Stimulated activated CD8-positive, alpha-beta memory T cell treated with anti-CD3 and anti-CD28 coated beads, Interleukin-15, amount 100 ng/mL, for 48 hours (primary cell): ENCODE data around the gene ATG3.
A peak's percentile ranks its signal among the peaks of the same experiment; 100 is the strongest.
"Not testable (repeated sequence)": the region's sequence is repeated elsewhere in the genome, so short reads cannot be mapped to it uniquely, and the experiment has no call there.

ENCODE experiments used
- DNase-seq, 2 donors: peaks; one replicate each; pipeline ENCODE4 v3.0.0-alpha.2; 2020; ENCODE audit warnings: low read depth in 2 of 2

Gene ATG3

DNA sequence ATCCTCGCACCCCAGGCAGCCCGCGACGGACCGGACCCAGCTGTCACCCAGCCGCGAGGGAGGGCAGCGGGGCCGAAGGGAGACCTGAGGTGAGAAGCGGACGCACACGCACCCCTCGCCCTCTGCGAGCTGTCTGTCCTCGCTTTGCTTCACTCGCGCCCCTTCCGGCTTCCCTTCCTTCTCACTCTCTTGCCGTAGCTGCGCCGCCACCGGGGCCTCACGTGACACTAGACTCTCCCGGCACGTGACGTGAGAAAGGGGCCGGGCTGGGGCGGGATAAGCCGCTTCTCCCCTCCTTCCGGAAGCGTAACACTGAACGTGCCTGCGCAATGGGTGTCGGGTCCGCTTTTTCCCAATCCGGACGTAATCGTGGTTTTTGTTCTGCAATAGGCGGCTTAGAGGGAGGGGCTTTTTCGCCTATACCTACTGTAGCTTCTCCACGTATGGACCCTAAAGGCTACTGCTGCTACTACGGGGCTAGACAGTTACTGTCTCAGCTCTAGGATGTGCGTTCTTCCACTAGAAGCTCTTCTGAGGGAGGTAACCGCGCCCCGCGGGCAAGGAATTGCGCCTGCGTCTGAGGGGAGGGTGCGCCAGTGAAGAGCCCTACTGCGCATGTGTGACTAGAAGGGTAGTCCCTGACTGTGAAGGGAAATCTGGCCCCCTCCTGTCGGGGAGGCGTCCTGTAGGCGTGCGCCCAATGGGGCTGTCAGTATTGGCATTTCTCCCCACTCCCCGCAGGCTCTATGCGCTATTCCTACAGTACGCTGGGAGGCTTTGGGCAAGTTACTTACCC lies at the start of gene ATG3, which contains the start of gene SLC35A5:
Gene ATG3 (minus strand): TSS at position 229 of the 796 bp plus-strand sequence. CDS start 434 bp downstream, outside the sequence.
Gene SLC35A5 (plus strand): TSS at position 312 of the 796 bp plus-strand sequence. CDS start 1,359 bp downstream, outside the sequence.
- DNase-seq: peak; percentile 97 to 98

DNA sequence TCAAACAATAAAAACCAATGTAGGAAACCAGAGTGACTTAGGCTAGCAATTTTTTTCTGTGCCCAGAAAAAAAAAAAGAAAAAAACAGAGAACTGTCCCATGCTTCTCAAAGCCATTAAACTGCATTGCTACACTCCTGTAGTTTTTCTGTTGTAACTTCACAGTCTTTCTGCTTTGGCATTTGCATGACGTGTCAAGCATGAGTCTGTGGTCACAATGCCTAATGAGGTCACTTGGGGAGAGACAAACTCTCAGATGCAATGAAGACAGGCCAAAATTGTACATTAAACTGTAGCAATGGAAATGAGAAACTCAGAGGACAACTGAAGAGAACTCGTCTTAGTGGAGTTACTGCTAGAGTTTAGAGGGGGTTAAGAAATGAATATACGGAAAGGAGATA lies 48.4 kb upstream of the ATG3 start:
- DNase-seq: no peak

DNA sequence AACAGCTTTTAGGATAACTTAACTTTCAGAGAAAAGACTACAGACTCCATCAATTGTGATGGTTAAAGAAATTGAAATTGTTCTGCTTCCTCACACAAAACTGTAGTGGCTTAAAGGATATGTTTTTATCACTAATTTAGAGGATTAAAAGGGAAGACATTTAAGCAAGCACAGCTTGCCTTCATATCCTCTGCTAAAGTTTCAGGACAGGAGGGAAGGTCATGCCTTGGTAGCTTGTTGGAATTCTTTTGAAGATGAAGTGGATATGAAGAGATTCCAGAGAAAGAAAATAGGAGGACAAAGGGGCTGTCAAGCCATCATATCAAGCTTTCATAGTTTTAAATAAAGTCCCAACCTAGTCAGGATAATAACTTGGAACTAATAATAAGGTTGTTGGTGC lies 46.1 kb upstream of the ATG3 start:
- DNase-seq: no peak

DNA sequence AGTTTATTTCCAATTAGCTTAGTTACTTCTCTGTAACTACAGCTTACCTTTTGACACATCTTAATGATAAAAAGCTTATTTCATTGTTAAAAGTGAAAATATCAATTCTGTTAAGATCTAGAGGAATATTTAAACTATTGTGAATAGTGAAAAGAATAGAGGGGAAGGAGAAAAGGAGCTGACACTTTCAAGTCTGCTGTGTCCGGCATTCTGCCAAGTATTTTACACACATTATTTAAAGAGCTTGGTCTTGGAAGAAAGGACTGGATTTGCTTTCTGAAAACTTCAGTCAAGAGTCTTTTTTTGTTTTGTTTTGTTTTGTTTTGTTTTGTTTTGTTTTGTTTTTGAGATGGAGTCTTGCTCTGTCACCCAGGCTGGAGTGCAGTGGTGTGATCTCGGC lies 44.3 kb upstream of the ATG3 start:
- DNase-seq: no peak

DNA sequence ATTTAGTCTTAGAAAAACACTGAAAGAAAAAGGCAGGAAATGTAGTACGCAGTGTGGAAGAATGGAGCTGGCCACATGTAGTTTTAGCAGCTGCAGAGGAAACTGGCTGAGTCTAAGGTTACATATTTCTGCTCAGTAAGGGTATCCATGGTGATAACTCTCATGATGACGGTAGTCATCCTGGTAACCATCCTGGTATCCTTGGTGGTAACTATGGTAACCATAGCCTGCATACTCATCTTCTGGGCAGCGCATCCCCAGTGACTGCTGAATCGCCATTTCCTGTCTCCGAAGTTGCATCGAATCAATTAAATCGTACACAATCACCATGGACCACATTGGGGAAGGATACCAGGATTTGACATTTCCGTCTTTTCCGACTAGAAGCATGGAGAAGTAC lies 43.5 kb upstream of the ATG3 start:
- no peak for DNase-seq

DNA sequence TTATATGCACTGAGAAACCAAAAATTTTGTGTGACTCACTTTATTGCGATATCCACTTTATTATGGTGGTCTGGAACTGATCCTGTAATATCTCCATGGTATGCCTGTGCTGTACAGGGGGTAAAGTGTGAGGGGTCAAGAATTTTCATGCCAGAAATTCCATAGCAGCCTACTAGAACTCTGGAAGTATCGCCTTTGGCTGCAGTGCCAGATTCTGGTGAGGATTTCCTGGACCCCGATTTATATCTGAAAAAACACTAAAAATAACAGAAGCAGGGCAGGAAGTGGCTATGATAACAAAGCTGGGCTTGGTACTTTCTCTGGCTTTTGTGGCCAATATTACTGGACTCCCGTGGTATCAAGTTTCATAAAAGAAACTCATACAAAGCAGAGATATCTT lies 42.8 kb upstream of the ATG3 start:
- DNase-seq: no peak

DNA sequence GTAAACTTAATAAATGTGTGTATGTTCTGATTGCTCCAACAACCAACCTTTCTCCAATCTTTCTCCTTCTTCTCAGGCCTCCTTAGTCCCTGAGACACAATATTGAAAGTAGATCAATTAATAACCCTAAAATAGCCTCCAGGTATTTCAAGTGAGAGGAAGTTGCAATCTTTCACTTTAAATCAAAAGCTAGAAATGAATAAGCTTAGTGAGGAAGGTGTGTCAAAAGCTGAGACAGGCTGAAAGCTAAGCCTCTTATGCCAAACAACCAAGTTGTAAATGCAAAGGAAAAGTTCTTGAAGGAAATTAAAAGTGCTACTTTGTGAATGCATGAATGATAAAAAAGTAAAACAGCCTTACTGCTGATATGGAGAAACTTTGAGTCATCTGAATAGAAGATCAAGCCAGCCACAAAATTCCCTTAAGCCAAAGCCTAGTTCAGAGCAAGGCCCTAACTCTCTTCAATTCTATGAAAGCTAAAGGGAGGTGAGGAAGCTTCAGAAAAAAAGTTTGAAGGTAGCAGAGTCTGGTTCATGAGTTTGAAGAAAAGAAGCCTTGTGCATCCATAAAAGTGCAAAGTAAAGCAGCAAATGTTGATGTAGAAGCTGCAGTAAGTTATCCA lies 40.6 kb upstream of the ATG3 start:
- DNase-seq: no peak

DNA sequence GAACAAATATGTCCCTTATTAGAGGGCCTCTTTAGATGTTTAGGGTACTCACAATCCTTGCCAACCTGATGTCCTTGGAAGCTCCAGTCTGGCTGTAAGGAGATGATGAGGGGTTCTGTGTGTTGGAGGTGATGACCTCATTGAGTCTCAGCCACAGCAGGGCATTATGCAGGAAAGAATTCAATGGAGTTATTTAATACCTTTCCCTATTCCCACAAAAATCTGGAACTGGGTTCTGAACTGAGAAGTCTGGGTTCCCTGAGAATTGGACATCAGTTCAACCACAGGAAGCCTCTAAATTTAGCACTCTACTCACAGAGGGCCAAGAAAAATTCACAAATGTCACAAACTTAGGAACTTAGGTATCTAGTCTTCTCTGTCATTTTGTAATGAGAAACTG lies 37.0 kb upstream of the ATG3 start:
- no peak for DNase-seq

DNA sequence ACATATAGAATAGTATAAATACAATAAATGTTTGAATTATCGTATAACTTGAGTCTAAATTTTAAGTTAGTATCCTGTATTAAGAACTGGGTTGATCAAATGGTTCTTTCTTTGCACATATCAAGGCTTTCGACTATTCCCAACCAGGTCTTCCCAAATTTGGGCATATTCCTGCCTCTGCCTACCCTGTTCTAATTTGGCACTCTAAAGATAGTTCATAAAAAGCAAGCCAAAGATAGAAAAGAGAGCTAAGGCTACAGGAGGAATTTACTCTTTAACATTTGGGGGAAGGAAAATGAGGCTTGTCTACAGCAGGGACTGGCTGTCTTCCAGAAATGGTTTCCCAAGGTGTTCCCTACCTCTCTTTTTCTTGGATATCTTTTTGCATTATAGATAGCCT lies 36.2 kb upstream of the ATG3 start:
- no peak for DNase-seq

DNA sequence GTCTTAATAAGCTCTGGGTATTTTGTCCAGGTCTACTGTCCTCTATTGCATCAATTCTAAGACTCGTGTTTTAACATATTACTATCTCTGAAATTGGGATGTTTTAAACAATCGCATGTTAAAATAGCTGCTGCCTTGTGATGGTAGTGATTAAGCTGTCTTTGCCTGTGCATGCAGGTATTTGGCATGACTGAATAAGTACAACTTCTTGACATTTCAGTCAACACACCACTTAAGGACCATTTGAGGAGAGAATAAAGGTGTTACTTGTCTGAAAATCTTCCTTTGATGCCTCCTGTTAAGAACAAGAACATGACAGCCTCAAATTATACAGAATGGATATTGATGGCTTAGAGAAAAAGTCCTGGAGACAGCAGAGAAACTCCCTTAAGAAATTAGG lies 33.1 kb upstream of the ATG3 start:
- no peak for DNase-seq

DNA sequence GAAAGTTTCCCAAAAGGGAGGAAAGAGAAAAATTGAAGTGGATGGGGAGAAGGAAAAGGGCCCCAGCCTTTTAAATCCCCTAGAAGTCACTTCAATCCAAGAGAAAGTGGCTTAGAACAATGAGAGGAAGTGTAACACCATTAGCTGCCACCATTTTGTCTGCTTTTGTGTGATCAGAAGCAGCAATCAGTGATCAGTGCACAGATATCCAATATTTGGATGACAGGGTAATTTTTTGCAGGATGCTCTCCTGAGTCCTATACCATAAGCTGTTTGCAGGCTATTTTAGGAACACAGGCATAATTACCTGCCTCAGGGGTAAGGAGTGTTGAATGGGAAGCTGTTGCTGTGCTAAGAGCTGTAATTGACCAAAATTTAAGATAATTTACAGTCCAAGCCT lies 31.5 kb upstream of the ATG3 start:
- no peak for DNase-seq

DNA sequence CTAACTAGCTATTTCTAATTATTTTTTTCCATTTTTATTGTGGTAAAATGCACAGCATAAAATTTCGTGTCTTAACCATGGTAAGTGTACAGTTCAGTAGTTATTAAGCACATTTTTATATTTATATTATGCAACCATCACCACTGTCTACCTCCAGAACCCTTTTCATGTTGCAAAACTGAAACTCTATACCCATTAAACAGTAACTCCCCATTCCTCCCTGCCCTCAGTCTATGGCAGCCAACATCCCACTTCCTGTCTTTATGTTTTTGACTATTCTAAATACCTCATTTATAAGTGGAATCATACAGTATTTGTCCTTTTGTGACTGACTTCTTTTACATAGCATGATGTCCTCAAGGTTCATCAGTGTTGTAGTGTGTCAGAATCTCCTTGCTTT lies 25.6 kb upstream of the ATG3 start:
- DNase-seq: no peak

DNA sequence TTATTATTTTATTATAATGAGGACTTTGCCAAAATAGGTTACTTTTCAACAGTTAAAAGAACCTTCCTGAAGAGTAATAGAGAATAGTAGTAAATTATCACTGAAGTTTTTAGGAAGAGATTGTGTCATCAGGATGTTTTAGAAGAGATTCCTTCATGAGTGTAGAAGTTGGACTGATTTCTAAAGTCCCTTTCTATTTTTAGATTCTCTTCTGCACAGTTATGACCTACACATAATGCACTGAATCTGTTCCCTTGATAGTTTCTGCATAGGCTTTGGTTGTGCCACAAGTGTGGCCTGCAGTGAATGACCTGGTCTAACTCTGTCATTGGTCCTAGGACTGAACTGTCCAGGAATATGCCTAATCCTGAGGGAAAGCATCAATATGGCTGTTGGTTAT lies 24.0 kb upstream of the ATG3 start:
- no peak for DNase-seq

DNA sequence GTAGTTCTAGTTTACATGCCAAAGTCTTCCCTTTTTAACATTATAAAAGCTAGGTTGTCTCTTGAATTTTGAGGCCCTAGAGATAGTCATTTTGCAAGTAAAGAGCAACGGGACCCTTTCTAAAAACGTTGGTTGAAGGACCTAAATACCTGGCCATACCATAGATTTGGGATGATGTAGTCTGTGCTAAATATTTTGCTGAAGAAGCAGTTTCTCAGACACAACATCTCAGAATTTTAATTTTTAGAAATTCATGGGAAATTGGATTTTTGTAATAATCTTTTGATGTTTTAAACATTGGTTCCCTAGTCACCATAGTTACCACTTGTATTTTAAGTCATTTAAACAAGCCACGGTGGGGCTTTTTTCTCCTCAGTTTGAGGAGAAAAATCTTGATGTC lies 21.3 kb upstream of the ATG3 start:
- no peak for DNase-seq

DNA sequence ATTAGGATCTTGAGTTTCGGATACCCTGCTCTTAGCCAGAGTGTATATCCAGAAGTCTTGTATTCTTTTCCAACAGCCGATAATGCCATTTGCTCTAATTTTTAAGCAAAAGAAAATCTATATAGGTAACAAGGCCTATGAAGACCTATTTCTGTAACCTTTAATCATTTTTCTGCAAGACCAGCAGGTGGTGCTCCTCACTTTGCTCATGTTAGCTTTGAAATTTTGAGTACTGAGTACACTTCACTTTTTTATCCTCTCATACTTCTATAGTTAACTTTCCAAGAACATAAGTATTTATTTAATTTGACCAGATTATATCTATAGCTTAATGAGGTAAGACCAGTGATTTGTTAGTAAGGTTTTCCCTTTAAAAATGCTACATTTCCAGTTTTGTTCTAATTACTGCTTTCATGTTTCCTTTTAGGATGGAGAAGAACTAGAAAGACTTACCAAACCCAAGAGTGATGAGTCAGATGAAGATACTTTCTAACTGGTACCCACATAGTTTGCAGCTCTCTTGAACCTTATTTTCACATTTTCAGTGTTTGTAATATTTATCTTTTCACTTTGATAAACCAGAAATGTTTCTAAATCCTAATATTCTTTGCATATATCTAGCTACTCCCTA lies 20.6 kb upstream of the ATG3 start:
- DNase-seq: no peak

DNA sequence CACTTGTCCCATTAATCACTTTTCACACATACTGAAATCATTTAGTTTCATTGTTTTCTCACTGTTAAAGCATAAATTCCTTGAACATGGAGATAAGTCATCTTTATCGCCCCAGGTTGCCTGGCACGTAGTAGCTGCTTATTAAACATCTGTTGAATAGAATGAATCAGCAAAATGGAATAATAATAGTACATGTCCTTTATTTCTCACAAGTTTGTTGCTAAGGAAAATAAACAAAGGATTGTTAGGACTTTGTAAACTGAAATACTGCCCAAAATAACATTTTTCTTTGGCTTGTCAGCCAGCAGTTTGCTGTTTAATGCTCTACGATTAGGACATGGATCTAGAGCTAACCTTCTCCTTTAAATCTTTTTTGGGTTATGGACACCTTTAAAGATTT lies 17.9 kb upstream of the ATG3 start:
- DNase-seq: no peak

DNA sequence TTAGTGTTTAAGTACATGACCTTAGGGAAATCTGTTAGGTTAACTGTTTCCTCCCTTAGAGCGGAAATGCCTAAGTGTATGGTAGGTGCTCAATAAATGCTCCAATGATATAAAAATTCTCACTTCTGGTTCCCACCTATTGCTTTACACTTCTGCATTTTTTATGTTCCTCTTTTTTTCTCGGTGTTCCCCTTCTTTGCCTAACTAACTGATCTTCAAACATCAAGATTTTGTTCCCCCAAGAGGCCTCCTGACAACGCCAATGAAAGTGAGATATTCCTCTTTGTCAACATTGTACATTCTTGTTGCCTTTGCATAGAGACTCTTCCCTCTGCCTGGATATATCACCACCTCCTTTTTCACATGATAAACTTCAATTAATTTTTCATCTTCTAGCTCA lies 17.5 kb upstream of the ATG3 start:
- no peak for DNase-seq

DNA sequence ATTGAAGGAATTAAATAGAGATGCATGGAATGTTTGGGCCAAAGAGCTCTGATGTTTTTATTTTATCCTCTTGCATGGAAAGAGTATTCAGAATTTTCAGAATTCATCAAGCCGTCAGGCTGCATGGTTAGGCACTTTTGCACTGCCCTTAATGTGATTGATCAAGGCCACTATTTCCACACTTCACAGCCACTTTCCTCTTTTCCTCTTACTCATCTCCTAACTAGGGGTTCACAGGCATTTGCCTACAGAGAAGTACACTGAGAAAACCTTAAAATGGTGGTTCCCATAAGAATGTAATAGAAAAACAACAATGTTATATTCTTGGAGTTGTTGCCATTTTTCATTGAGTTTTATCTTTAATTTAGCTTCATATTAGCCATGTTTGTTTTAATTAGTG lies 10.9 kb upstream of the ATG3 start:
- no peak for DNase-seq

DNA sequence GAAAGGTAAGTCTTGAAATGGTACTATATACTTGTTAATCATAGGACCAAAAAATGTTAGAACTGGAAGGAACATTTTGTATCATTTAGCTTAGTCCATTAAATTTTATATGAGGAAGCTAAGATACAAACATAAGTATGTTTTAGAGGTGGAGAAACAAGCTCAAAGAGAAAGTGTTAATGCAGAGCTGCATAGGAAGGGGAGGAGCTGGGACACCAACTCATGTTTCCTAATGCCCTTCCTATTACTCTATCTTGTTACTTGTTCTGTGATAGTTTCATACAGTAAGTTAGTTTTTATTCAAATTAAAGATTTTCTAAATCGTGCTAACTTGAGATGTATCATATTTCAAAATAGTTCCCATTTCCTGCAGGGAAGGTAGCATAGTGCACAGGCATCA lies 7.5 kb upstream of the ATG3 start:
- no peak for DNase-seq

DNA sequence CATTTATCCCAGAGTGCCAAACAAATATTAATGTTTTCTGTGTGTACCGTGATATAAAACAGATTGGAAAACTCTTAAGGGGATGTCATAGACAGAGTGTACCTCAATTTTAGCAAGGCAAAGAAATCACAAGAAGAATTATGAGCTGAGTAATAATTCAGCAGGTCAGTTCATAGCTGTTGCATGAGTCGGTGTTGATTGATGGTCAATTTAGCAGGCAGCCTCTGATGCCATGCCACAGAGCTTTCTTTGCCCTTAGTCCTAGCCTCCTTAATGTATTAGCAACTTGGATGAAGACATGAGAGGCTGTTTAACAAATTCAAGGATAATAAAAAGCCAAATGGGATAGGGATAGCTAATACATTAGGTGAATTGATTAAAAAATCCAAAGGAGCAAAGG lies 6.9 kb upstream of the ATG3 start:
- no peak for DNase-seq

DNA sequence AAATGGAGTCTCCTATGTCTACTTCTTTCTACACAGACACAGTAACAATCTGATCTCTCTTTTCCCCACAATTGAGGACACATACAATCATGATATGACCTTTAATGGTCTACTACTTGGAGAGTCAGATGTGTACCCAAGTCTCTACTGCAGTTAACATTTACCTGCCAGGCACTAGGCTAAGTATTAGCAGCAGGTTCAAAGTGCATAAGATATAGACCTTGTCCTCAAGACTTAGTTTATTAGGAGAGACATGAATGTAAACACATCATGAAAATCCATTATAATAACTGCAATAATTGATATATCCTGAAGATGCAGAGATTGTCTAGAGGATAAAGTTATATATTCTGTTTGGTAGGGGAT lies 3.2 kb upstream of the ATG3 start:
- DNase-seq: no peak

DNA sequence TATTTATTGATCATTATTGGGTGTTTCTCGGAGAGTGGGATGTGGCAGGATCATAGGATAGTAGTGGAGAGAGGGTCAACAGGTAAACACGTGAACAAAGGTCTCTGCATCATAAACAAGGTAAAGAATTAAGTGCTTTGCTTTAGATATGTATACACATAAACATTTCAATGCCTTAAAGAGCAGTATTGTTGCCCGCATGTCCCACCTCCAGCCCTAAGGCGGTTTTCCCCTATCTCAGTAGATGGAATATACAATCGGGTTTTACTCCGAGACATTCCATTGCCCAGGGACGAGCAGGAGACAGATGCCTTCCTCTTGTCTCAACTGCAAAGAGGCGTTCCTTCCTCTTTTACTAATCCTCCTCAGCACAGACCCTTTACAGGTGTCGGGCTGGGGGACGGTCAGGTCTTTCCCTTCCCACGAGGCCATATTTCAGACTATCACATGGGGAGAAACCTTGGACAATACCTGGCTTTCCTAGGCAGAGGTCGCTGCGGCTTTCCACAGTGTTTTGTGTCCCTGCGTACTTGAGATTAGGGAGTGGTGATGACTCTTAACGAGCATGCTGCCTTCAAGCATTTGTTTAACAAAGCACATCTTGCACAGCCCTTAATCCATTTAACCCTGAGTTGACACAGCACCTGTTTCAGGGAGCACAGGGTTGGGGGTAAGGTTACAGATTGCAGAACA lies 2.6 kb upstream of the ATG3 start:
- not testable (repeated sequence) for DNase-seq

DNA sequence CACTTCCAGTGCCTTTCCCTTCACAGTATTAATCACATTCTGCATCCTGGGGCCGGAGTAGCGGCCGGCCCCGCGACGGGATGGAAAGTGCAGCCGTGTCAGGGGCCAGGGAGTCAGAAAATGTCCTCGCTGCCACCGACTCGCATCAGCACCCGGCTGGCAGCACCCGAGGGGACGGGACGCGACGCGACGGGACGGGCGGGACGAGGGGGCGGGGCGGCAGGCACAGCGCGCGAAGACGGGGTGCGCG lies 353 bp downstream of the ATG3 start:
- DNase-seq: no peak
